ENCODE results near the gene NR4A2.

Gene NR4A2

DNA sequence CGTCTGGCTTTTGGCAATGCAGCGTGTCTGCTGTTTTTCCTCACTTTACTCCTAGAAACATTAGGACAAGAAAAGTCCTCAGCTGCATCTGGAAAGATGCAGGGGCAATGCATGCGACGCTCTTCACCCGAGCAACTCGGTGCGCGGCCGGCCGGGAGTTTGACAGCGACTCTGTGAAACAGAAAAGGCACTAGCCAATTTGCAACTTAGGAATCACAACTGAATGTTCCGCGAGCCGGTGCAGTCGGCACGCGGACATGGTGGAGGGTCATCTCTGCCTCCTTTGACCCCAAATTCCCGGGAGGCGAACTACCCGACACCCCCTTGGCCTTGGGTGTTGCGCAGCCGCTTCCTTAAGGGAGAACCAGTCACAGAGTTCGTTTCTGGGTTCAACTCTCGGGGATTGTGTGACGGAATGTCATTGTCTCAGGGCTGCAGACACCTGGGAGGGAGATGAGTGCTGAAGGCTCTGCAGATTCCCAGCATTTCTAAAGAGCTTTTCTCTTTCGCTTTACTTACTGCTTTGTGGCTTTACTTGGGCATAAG is 9.8 kb downstream of the NR4A2 start:
- H3K36me3 Mint-ChIP-seq (ENCODE audit: insufficient read depth), result peaks cover 68% of the 10 kb centered on the region
- no peak for ATAC-seq (replicated peaks)
- H3K4me1 Mint-ChIP-seq (ENCODE audit: low read depth in 2 of 2), result peaks cover 26 to 31% of the 10 kb centered on the region in 2 donors
- peak overlapping the region; percentile 82 for H3K4me3 Mint-ChIP-seq
- peaks cover 52 to 62% of the 10 kb centered on the region in 2 donors for H3K27me3 Mint-ChIP-seq
- peak overlapping the region in 1 of 2 donors; percentile 83 for H3K27ac Mint-ChIP-seq
- no peaks in the 10 kb centered on the region for H3K9me3 Mint-ChIP-seq
- no peak for DNase-seq

DNA sequence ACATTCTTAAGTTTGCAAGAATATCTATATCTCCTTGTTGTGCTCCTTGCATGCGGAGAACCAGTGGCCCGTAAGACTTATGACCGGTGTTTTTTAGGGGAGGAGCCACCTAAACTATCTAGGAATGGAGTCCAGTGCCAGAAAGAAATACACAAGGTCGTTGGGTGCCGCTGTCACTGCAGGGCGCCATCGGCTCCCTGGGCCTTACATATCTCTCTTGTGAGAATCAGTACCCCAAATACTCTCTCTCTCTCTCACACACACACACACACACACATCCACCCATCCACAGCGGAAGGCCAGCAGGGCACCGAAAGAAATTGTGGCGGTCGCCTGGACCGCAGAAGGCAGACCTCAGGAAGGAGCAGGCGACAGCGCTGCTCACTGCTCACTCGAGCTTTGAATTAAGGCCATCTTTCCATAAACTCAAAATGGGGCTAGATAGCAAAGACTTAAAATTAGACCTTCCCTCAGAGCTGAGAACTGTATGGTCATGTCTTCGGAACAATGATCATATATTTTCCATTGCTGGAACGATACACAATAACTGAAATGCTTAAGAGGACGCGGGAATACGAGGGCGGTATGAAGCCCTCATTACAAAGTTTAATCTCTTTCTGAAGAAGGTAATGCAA is 10.4 kb downstream of the NR4A2 start:
- H3K9me3 Mint-ChIP-seq, result no peaks in the 10 kb centered on the region
- peaks cover 62% of the 10 kb centered on the region for H3K36me3 Mint-ChIP-seq (ENCODE audit: insufficient read depth)
- H3K27me3 Mint-ChIP-seq, result peaks cover 53 to 68% of the 10 kb centered on the region in 2 donors
- peak; percentile 35 for ATAC-seq (replicated peaks)
- H3K4me1 Mint-ChIP-seq (ENCODE audit: low read depth in 2 of 2), result peaks cover 26 to 31% of the 10 kb centered on the region in 2 donors
- H3K27ac Mint-ChIP-seq, result peak overlapping the region in 1 of 2 donors; percentile 83
- peak in 1 of 3 experiments; percentile 13 for DNase-seq
- peak overlapping the region; percentile 82 for H3K4me3 Mint-ChIP-seq

DNA sequence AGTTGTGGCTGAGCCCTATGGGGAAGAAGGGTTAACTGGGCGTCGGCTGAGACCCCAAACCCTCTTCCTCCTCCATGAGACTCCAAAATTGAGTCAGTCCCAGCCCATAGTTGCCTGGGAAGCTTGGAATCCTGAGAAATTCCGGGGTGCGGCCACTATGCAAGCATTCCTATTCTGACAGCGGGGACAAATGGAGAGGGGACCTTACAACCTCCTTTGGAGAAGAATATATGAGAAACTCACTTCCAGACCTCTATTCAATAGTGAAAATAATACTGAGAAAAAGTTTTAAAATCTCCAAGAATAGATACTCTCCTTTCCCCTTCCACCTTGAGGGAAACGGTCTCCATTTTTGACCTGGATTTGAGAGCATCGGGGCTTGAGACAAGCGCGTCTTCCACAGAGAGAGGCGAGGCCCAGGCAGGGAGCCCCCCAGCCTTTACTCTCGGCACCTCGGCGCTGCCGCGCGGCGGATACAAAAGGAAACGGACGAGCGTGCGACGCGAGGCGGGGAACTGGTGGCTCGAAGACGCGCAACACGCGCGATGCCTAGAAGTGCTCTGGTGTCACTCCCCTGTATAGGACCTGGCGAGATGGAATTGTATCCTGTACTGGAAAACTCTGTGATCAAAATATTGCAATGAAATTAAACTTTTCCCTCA is 11.1 kb downstream of the NR4A2 start:
- DNase-seq (peak in 2 of 3 experiments; percentile 29 to 36), ATAC-seq (replicated peaks) (peak; percentile 47)
- Mint-ChIP-seq H3K4me3 (peak overlapping the region; percentile 82), H3K9me3 (no peaks in the 10 kb centered on the region), H3K27me3 (peaks cover 53 to 69% of the 10 kb centered on the region in 2 donors), H3K4me1 (ENCODE audit: low read depth in 2 of 2) (peaks cover 26 to 31% of the 10 kb centered on the region in 2 donors), H3K27ac (peak overlapping the region in 1 of 2 donors; percentile 47), H3K36me3 (ENCODE audit: insufficient read depth) (peaks cover 54% of the 10 kb centered on the region)

DNA sequence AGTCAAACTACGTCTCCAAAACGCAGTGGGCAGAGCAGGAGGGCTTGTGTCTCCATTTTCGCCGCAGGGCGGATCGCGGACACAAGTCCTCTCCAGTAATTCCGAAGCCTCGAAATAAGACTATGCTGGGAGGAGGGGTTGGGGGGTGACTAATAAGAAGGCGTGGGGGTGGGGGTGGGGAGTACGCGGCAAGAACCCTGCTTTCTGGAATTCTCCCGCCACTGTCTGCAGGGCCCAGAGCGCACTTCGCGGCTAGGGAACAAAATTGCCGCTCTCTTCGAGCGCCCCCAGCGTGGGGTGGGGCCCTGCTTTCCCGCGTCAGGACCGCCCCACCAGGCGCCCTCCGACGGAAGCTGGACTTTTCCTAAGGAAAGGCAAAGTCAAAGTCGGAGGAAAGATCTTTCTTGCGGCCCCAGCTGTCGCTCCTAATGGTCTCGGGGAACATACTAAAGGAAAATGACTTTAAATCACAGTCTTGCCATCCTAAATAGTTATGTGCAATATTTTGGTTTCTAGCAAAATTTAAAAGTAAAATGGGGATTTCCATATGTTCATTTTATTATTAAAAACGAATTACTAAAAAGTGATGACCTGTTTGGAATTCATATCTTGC is 11.9 kb downstream of the NR4A2 start:
- Mint-ChIP-seq H3K36me3 (ENCODE audit: insufficient read depth) (peaks cover 47% of the 10 kb centered on the region), H3K4me3 (peak overlapping the region; percentile 82), H3K27me3 (peaks cover 59 to 69% of the 10 kb centered on the region in 2 donors), H3K27ac (no peak overlapping the region), H3K9me3 (no peaks in the 10 kb centered on the region), H3K4me1 (ENCODE audit: low read depth in 2 of 2) (peaks cover 26 to 31% of the 10 kb centered on the region in 2 donors)
- DNase-seq (no peak), ATAC-seq (replicated peaks) (no peak)

DNA sequence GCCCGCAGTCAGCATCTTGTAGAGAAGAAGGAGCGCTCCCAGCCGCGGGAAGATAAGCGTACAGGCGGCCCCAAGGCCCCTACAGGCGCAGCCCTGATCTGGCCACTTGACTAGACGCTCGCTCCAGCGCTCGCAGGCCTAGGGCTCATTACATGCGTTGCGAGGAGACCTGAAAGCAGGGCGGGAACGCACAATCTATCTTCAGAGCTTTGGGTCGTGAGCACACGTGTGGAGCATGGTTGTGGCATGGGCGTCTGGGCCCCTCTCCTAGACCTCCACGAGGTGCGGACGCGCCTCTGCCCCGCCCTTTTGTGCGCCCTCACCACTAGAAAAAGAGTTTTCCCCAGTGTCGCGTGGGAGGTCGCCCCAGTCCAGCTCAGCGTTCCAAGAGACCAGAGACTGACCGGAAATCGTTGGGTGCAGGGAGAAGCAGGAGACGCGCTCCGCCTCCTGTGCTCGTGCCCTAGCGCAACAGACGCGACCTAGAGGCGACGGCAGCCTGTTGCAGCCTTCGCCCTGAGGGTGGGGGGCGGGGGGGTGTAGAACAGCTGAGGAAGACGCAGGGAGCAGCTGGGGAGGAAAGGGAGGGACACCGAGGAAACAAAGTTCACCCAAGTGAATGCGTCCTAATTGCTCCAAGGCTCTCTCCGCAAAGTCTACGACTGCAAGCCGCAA is 12.6 kb downstream of the NR4A2 start:
- Mint-ChIP-seq H3K4me1 (ENCODE audit: low read depth in 2 of 2) (peaks cover 26 to 31% of the 10 kb centered on the region in 2 donors), H3K27ac (no peak overlapping the region), H3K9me3 (no peaks in the 10 kb centered on the region), H3K4me3 (peak overlapping the region; percentile 49 to 82), H3K27me3 (peaks cover 59 to 72% of the 10 kb centered on the region in 2 donors), H3K36me3 (ENCODE audit: insufficient read depth) (peaks cover 40% of the 10 kb centered on the region)
- ATAC-seq (replicated peaks), result no peak
- peak in 1 of 3 experiments; percentile 7 for DNase-seq

DNA sequence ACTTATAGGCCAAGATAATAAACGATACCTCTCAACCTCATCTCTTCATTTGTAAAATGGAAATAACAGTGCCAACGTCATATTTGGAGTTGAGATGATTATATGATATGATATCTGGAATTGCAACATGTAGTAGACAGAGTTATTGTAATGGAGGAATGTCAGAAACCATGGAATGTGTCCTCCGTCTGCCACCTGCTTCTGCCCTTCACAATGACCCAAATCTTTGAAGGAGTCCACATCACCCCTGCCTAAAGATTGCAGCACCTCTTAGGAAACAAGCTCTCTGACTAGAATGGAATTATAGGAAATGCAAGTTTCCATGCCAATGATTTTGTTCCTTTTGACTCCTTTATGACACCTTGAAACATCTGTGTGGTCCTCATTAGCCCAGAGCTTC is 14.9 kb downstream of the NR4A2 start:
- DNase-seq, result no peak
- Mint-ChIP-seq H3K4me3 (no peak overlapping the region), H3K9me3 (no peaks in the 10 kb centered on the region), H3K27ac (no peak overlapping the region), H3K27me3 (peaks cover 59 to 72% of the 10 kb centered on the region in 2 donors), H3K4me1 (ENCODE audit: low read depth in 2 of 2) (peaks cover 23 to 28% of the 10 kb centered on the region in 2 donors), H3K36me3 (ENCODE audit: insufficient read depth) (peaks cover 21% of the 10 kb centered on the region)
- no peak for ATAC-seq (replicated peaks)

DNA sequence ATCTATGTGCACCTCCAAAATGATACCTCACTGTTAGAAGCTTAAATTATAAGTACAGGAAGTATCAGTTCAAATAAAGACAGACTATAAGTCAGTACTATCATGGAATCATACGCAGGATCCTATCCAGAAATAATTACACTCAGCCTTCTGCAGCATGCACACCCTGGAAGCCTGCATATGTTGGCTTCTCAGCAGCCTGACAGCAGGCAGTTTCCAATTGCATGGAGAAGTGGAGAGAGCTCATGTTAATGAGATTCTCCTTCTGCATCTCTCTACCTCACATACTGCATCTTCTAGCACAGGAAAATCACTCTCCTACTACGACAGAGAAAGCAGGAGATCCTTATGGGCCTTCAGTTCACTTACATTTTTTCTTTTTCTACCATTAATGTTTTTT is 20.5 kb downstream of the NR4A2 start:
- Mint-ChIP-seq H3K36me3 (ENCODE audit: insufficient read depth) (no peaks in the 10 kb centered on the region), H3K27me3 (peaks cover 44 to 48% of the 10 kb centered on the region in 2 donors)

DNA sequence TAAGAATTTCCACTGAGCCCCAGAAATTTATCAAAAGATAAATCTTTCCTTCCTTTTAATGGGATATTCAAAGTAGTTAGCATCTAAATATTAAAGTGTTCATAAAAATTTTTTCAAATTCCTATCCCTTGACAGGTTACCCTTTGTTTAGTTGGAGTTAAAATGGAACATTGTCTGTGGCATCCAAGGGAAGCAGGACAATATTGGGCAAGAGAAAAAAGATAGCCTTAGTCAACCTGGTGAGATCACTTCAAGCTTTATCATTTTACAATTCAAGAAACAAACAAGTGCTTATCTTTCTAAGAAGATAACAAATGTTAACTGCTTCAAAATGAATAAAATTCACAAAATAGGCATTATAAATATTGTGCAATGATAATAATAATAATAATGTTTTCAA is 21.7 kb downstream of the NR4A2 start:
- H3K27me3 Mint-ChIP-seq, result peaks cover 46 to 60% of the 10 kb centered on the region in 2 donors
- H3K4me3 Mint-ChIP-seq, result no peak overlapping the region
- ATAC-seq (replicated peaks), result no peak
- H3K36me3 Mint-ChIP-seq (ENCODE audit: insufficient read depth), result no peaks in the 10 kb centered on the region
- no peak for DNase-seq
- H3K9me3 Mint-ChIP-seq, result no peaks in the 10 kb centered on the region
- no peaks in the 10 kb centered on the region for H3K4me1 Mint-ChIP-seq (ENCODE audit: low read depth in 2 of 2)
- H3K27ac Mint-ChIP-seq, result no peak overlapping the region

More for the DNA sequence above, 20.5 kb downstream of the NR4A2 start:
- H3K4me1 Mint-ChIP-seq (ENCODE audit: low read depth in 2 of 2), result no peaks in the 10 kb centered on the region
- no peak overlapping the region for H3K4me3 Mint-ChIP-seq
- H3K27ac Mint-ChIP-seq, result no peak overlapping the region
- ATAC-seq (replicated peaks) (no peak), DNase-seq (no peak)
- H3K9me3 Mint-ChIP-seq, result no peaks in the 10 kb centered on the region

DNA sequence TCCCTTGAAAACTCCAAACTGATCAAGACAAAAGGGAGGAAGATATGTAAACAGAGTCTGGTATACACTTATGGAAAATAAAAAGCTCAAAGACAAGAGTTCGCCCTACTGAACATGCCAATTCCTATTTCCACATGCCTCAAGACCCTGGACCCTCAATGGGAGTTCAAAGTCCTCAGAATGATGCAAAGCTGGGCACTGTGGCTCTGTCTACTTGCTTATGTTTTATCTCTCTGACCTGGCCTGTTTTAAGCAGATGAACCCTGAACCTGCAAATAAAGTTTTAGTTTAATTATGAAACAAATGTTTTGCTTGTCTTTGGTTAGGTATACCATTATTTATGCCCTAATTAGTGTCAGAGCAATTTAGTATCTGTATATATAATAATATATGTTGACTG is 22.6 kb downstream of the NR4A2 start:
- Mint-ChIP-seq H3K4me3 (no peak overlapping the region), H3K27ac (no peak overlapping the region), H3K4me1 (ENCODE audit: low read depth in 2 of 2) (no peaks in the 10 kb centered on the region), H3K27me3 (peaks cover 46 to 66% of the 10 kb centered on the region in 2 donors), H3K36me3 (ENCODE audit: insufficient read depth) (no peaks in the 10 kb centered on the region), H3K9me3 (no peaks in the 10 kb centered on the region)
- ATAC-seq (replicated peaks), result no peak
- no peak for DNase-seq

DNA sequence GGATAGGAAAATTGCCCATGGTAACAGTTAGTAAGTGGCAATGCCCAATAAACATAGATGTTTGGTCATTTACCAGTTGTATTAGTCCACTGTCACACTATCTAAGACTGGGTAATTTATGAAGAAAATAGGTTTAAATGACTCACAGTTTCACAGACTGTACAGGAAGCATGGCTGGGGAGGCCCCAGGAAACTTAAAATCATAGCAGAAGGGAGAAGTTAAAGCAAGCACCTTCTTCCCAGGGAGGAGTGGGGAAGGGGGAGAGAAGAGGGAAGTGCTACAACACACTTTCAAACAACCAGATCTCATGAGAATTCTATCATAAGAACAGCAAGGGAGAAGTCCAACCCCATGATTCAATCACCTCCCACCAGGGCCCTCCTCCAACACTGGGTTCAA is 23.4 kb downstream of the NR4A2 start:
- H3K4me3 Mint-ChIP-seq, result no peak overlapping the region
- H3K36me3 Mint-ChIP-seq (ENCODE audit: insufficient read depth), result no peaks in the 10 kb centered on the region
- ATAC-seq (replicated peaks) (no peak), DNase-seq (no peak)
- no peaks in the 10 kb centered on the region for H3K4me1 Mint-ChIP-seq (ENCODE audit: low read depth in 2 of 2)
- no peak overlapping the region for H3K27ac Mint-ChIP-seq
- no peaks in the 10 kb centered on the region for H3K9me3 Mint-ChIP-seq
- peaks cover 48 to 69% of the 10 kb centered on the region in 2 donors for H3K27me3 Mint-ChIP-seq

DNA sequence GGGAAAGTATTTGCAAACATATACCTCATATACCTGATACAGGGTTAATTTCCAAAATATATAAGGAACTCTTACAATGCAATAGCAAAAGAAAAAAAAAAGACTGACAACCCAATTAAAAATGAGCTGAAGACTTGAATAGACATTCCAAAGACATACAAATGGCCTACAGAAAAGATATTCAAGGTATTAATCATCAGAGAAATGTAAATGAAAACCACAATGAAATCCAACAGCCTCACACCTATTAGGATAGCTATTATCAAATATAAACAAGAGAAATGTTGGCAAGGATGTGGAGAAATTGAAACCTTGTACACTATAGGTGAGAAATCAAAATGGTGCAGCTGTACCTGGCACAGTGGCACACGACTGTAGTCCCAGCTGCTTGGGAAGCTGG is 25.7 kb downstream of the NR4A2 start:
- Mint-ChIP-seq H3K36me3 (ENCODE audit: insufficient read depth) (no peaks in the 10 kb centered on the region), H3K4me1 (ENCODE audit: low read depth in 2 of 2) (no peaks in the 10 kb centered on the region), H3K27me3 (peaks cover 39 to 62% of the 10 kb centered on the region in 2 donors), H3K9me3 (no peaks in the 10 kb centered on the region), H3K4me3 (no peak overlapping the region), H3K27ac (no peak overlapping the region)
- DNase-seq (no peak), ATAC-seq (replicated peaks) (no peak)

DNA sequence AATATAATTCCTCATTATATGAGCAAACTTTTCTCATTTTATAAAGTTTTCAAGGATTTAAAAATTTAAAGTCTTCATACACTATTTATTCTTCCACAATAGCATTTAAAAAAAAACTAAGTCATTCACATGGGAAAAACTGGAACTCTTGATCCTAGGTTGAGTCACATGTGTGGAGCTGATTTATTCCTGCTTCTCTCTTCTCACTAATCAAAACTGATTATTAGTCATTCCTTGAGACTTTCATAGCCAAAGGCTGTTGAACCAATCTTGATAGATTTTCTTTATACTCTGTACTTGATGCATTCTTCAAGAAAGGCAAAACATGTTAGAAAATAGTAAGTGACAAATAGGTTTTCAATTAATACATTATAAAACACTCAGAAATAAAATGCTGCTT is 27.4 kb downstream of the NR4A2 start:
- DNase-seq, result no peak
- ATAC-seq (replicated peaks), result no peak
- Mint-ChIP-seq H3K9me3 (peaks cover 0 to 2% of the 10 kb centered on the region in 2 donors), H3K4me3 (no peak overlapping the region), H3K36me3 (ENCODE audit: insufficient read depth) (no peaks in the 10 kb centered on the region), H3K27me3 (peaks cover 37 to 57% of the 10 kb centered on the region in 2 donors), H3K4me1 (ENCODE audit: low read depth in 2 of 2) (no peaks in the 10 kb centered on the region), H3K27ac (no peak overlapping the region)

DNA sequence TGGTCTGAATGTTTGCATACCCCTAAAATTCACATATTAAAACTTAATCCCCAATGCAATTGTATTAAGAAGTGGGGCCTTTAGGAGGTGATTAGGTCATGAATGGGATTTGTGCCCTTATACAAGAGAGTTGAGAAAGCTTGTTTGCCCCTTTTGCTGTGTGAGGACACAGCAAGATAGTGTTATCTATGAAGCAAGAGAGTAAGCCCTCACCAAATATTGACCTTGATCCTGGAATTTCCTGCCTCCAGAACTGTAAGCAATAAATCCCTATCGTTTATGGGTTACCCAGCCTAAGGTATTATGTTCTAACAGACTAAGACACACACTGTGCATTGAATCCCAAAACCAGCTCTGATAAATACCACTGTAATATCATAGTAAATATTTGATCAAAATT is 32.2 kb downstream of the NR4A2 start:
- Mint-ChIP-seq H3K36me3 (ENCODE audit: insufficient read depth) (no peaks in the 10 kb centered on the region), H3K27me3 (peaks cover 24 to 48% of the 10 kb centered on the region in 2 donors), H3K4me1 (ENCODE audit: low read depth in 2 of 2) (no peaks in the 10 kb centered on the region), H3K9me3 (peaks cover 5 to 8% of the 10 kb centered on the region in 2 donors), H3K4me3 (no peak overlapping the region), H3K27ac (no peak overlapping the region)
- DNase-seq (no peak), ATAC-seq (replicated peaks) (no peak)
